Mammary epithelial cell (primary cell): ENCODE measurements around the gene FMNL3.

ENCODE experiments used
- EZH2 ChIP-seq: IDR thresholded peaks from 2 replicates; pipeline ENCODE4 v1.6.1; 2012; ENCODE audit warnings: low read length, inconsistent platforms, borderline replicate concordance
- TF ChIP-seq, protein P1 (sequence below), 2 donors: IDR thresholded peaks in 1 of 2; conservative IDR thresholded peaks in 1 of 2; 2 replicates each; pipeline ENCODE4 v1.5.1; 2011 to 2012; ENCODE audit warnings: inconsistent platforms in 2 of 2, low read length in 2 of 2, mild to moderate bottlenecking in 2 of 2, control low read depth in 1 of 2, low read depth in 1 of 2; ENCODE audit not compliant: insufficient read depth in 1 of 2; ENCODE audit errors: extremely low read depth in 1 of 2

- TF ChIP-seq, protein P1, sequence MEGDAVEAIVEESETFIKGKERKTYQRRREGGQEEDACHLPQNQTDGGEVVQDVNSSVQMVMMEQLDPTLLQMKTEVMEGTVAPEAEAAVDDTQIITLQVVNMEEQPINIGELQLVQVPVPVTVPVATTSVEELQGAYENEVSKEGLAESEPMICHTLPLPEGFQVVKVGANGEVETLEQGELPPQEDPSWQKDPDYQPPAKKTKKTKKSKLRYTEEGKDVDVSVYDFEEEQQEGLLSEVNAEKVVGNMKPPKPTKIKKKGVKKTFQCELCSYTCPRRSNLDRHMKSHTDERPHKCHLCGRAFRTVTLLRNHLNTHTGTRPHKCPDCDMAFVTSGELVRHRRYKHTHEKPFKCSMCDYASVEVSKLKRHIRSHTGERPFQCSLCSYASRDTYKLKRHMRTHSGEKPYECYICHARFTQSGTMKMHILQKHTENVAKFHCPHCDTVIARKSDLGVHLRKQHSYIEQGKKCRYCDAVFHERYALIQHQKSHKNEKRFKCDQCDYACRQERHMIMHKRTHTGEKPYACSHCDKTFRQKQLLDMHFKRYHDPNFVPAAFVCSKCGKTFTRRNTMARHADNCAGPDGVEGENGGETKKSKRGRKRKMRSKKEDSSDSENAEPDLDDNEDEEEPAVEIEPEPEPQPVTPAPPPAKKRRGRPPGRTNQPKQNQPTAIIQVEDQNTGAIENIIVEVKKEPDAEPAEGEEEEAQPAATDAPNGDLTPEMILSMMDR (conservative IDR thresholded peaks at IDR 0.05 in 1 of 2, IDR thresholded peaks at IDR 0.05 in 1 of 2; ENCODE audit: extremely low read depth in 1 of 2, insufficient read depth in 1 of 2, low read depth in 1 of 2, low read length in 2 of 2): no peak
- no peak for TF ChIP-seq EZH2
Observed at GRCh38 chr12:49664591-49665239, 42.5 kb downstream of the FMNL3 start.
